OCI-LY7 (cell line): ENCODE data around the gene ITIH3. TPM values are rescaled to one million over a fixed set of nuclear protein-coding genes. Genes with fewer than 3 reads are reported as not detected.

Experiments
- BruUV-seq: library from RNA; stranded (reverse); fragments of 400-500 nt; replicated peaks from 2 replicates; lab custom pipeline; 2021; lab: Mats Ljungman, UMichigan
- CTCF ChIA-PET: fragments of 300-600 bp; sonication (Branson Sonifier 250); formaldehyde crosslinking; loops from one replicate; lab custom pipeline; 2022; ENCODE audit warnings: antibody characterized with exemption; ENCODE audit not compliant: unreplicated experiment; lab: Charles Lee
- POLR2A ChIA-PET: fragments of 300-600 bp; sonication (Branson Sonifier 250); formaldehyde crosslinking; loops from one replicate; lab custom pipeline; 2022; ENCODE audit warnings: antibody characterized with exemption; lab: Charles Lee
- DNase-seq: peaks from one replicate; pipeline ENCODE4 v3.0.0-alpha.2; 2015; ENCODE audit warnings: low spot score
- H2AFZ ChIP-seq: fragments of 200-600 bp; sonication (generic), shearing (Covaris generic); 2 replicates; pipeline ENCODE4 v1.6.1; 2014; ENCODE audit warnings: mild to moderate bottlenecking, antibody characterized with exemption, low read length, moderate library complexity
- H3K27ac ChIP-seq: fragments of 200-600 bp; sonication (generic); 2 replicates; pipeline ENCODE4 v1.5.1; 2014; ENCODE audit warnings: mixed run types, low read depth, mild to moderate bottlenecking, moderate library complexity, low read length, inconsistent platforms; ENCODE audit not compliant: poor library complexity, severe bottlenecking
- H3K36me3 ChIP-seq: fragments of 200-600 bp; sonication (generic); 2 replicates; pipeline ENCODE4 v1.6.1; 2014; ENCODE audit warnings: mild to moderate bottlenecking, antibody characterized with exemption, low read length, moderate library complexity, mixed read lengths; ENCODE audit not compliant: insufficient read depth
- H3K4me1 ChIP-seq: fragments of 200-600 bp; sonication (generic); 2 replicates; pipeline ENCODE4 v1.5.1; 2014; ENCODE audit warnings: mild to moderate bottlenecking, low read length; ENCODE audit not compliant: insufficient read depth, poor library complexity, severe bottlenecking
- H3K4me2 ChIP-seq: fragments of 200-600 bp; sonication (generic); 2 replicates; pipeline ENCODE4 v1.6.1; 2014; ENCODE audit warnings: mild to moderate bottlenecking, low read length
- H3K4me3 ChIP-seq: fragments of 200-600 bp; sonication (generic); 2 replicates; pipeline ENCODE4 v1.5.1; 2014; ENCODE audit warnings: mild to moderate bottlenecking, low read depth, low read length; ENCODE audit not compliant: poor library complexity, severe bottlenecking
- H3K79me2 ChIP-seq: fragments of 200-600 bp; sonication (generic); 2 replicates; pipeline ENCODE4 v1.6.1; 2016; ENCODE audit warnings: low read depth, mild to moderate bottlenecking, low read length, moderate library complexity, mixed read lengths; ENCODE audit not compliant: insufficient read depth
- H3K9me2 ChIP-seq: fragments of 200-600 bp; sonication (generic); 2 replicates; pipeline ENCODE4 v1.6.1; 2016; ENCODE audit warnings: mild to moderate bottlenecking, low read length, mixed read lengths; ENCODE audit not compliant: insufficient read depth
- H3K9me3 ChIP-seq: fragments of 200-600 bp; sonication (generic); 2 replicates; pipeline ENCODE4 v1.6.1; 2014; ENCODE audit warnings: mild to moderate bottlenecking, mixed run types, low read length, mixed read lengths
- H4K20me1 ChIP-seq: fragments of 200-600 bp; sonication (generic); 2 replicates; pipeline ENCODE4 v1.6.1; 2014; ENCODE audit warnings: mild to moderate bottlenecking, antibody characterized with exemption, low read length, moderate library complexity, mixed read lengths; ENCODE audit not compliant: insufficient read depth
- EZH2phosphoT487 ChIP-seq: fragments of 200-600 bp; sonication (generic); IDR thresholded peaks from 2 replicates; pipeline ENCODE4 v1.6.1; 2018; ENCODE audit warnings: low read depth, borderline replicate concordance, mild to moderate bottlenecking, mixed run types, antibody characterized with exemption, low read length, moderate library complexity, mixed read lengths
- intact Hi-C: fragments of 100-400 bp; cut with micrococcal nuclease; formaldehyde crosslinking; loops from one replicate; pipeline ENCODE4 v1.10.0; 2022; ENCODE audit not compliant: unreplicated experiment
- total RNA-seq, 2 experiments: library from RNA; depleted of rRNA in 1 of 2; stranded (reverse); fragments of >200 nt in 1 of 2; shearing (Covaris generic) in 1 of 2; gene quantifications; 2 replicates each; pipeline ENCODE4 v1.2.3, GENCODE V29; 2014 to 2022
- TF ChIP-seq, protein P1 (sequence below): fragments of 200-600 bp; sonication (generic); conservative IDR thresholded peaks from 2 replicates; pipeline ENCODE4 v1.5.1; 2014; ENCODE audit warnings: mild to moderate bottlenecking, antibody characterized with exemption, low read length, moderate library complexity, mixed read lengths

The ITIH3 gene
- total RNA-seq, 2 experiments from 2014 or later: not detected

DNA sequence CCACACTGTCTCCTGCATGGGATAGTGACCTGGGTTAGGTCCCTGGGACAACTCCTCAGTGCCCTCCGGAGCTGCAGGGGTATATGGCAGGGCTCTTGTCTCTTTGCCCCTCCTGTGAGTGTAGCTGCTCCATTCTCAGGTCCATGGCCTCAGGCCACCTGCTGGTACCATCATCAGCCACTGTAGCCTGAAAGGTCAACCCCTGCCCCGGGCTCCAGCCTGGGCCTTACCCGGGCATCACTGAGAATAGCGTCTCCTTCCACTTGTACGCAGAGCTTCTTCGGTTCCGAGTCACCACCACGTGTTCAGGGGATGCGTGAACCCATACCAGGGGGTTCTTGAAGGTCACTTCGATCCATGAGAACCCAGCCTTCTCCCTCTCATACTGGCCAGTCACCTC lies 22.1 kb downstream of the ITIH3 start:
- DNase-seq: no peak
- CTCF ChIA-PET: interaction anchor here (0.6 kb wide), 1 partner anchor 191 kb away, joined by 3 read pairs; no protein-coding TSS in a partner anchor
- POLR2A ChIA-PET: no interaction called here

DNA sequence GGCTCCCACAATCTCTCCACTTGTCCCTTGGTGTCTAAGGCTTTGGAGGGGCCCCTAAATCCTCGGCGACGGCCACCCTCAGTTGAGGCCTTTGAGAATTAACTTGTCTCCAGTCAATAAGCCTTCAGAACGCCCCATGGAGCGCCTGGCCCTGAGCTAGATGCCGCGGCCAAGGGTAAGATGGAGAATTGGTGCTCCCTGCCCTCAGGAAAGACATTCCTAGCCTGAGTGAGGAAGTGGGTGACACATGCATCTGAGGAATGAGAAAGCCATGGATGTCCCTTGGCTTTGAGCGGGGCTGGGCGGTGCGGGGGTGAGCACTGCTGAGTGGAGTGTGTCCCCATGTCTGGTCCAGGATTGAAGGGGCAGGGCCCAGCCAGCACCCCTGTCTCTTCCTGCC lies 22.6 kb downstream of the ITIH3 start:
- no peak for TF ChIP-seq EZH2phosphoT487
- TF ChIP-seq, protein P1, sequence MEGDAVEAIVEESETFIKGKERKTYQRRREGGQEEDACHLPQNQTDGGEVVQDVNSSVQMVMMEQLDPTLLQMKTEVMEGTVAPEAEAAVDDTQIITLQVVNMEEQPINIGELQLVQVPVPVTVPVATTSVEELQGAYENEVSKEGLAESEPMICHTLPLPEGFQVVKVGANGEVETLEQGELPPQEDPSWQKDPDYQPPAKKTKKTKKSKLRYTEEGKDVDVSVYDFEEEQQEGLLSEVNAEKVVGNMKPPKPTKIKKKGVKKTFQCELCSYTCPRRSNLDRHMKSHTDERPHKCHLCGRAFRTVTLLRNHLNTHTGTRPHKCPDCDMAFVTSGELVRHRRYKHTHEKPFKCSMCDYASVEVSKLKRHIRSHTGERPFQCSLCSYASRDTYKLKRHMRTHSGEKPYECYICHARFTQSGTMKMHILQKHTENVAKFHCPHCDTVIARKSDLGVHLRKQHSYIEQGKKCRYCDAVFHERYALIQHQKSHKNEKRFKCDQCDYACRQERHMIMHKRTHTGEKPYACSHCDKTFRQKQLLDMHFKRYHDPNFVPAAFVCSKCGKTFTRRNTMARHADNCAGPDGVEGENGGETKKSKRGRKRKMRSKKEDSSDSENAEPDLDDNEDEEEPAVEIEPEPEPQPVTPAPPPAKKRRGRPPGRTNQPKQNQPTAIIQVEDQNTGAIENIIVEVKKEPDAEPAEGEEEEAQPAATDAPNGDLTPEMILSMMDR: no peak
- H3K9me2 ChIP-seq: no peaks in the 10 kb centered on the region
- H3K4me2 ChIP-seq: no peak overlapping the region
- BruUV-seq: no TSS peak
- ChIA-PET POLR2A (no interaction called here), CTCF (no interaction called here)
- intact Hi-C loops: no loop called here
- H4K20me1 ChIP-seq: no peaks in the 10 kb centered on the region
- no peaks in the 10 kb centered on the region for H3K79me2 ChIP-seq
- H3K4me1 ChIP-seq: no peaks in the 10 kb centered on the region
- no peak for DNase-seq
- H3K36me3 ChIP-seq: no peaks in the 10 kb centered on the region
- H2AFZ ChIP-seq: no peak overlapping the region
- no peak overlapping the region for H3K27ac ChIP-seq
- no peaks in the 10 kb centered on the region for H3K9me3 ChIP-seq
- no peak overlapping the region for H3K4me3 ChIP-seq

More for the DNA sequence above, 22.1 kb downstream of the ITIH3 start:
- no peaks in the 10 kb centered on the region for H3K79me2 ChIP-seq
- no peak overlapping the region for H3K4me2 ChIP-seq
- H3K36me3 ChIP-seq: no peaks in the 10 kb centered on the region
- H3K4me3 ChIP-seq: no peak overlapping the region
- no peaks in the 10 kb centered on the region for H3K9me3 ChIP-seq
- H2AFZ ChIP-seq: no peak overlapping the region
- intact Hi-C loops: no loop called here
- no peak overlapping the region for H3K27ac ChIP-seq
- no TSS peak for BruUV-seq
- no peaks in the 10 kb centered on the region for H4K20me1 ChIP-seq
- no peaks in the 10 kb centered on the region for H3K4me1 ChIP-seq
- no peak for TF ChIP-seq EZH2phosphoT487
- TF ChIP-seq, protein P1: no peak
- H3K9me2 ChIP-seq: no peaks in the 10 kb centered on the region

DNA sequence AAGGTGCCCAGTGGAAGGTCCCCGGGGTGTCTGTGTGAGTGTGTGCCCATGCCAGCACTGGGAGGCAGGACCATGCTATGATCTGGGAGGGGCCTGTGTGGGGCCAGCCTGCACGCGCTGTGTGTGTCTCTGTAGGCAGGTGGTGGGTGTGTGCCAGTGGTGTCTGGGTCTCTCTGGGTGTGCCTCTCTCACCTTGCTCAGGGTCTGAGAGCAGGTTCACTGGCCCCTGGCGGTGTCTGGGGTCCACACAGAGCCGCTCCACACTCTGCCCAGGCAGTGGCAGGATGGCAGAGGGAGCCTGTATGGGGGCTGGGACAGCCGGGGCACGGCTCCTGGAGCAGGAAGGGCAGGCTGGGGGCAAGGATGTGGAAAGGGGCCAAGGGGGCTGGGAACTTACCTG lies 23.3 kb downstream of the ITIH3 start:
- DNase-seq: no peak
- Histone ChIP-seq H3K36me3 (no peaks in the 10 kb centered on the region), H2AFZ (no peak overlapping the region), H4K20me1 (no peaks in the 10 kb centered on the region), H3K9me2 (no peaks in the 10 kb centered on the region), H3K4me1 (no peaks in the 10 kb centered on the region), H3K4me3 (no peak overlapping the region), H3K79me2 (no peaks in the 10 kb centered on the region), H3K27ac (no peak overlapping the region), H3K4me2 (no peak overlapping the region), H3K9me3 (no peaks in the 10 kb centered on the region)
- CTCF ChIA-PET: no interaction called here
- no TSS peak for BruUV-seq
- intact Hi-C loops: no loop called here
- POLR2A ChIA-PET: no interaction called here
- no peak for TF ChIP-seq EZH2phosphoT487
- TF ChIP-seq, protein P1: no peak
